Keratinocyte (primary cell): ENCODE results near the gene OSBPL1A.

Source experiments
- EZH2 ChIP-seq: IDR thresholded peaks from one replicate; pipeline ENCODE4 v1.6.1; 2012; ENCODE audit warnings: inconsistent platforms, mild to moderate bottlenecking, low read length, moderate library complexity
- TF ChIP-seq, protein P1 (sequence below), 3 experiments: IDR thresholded peaks in 1 of 3; conservative IDR thresholded peaks in 1 of 3; optimal IDR thresholded peaks in 1 of 3; 2 replicates in 2 of 3; 3 replicates in 1 of 3; pipeline versions ENCODE3 to v1.5.1; 2011; ENCODE audit warnings: low read length in 3 of 3, mild to moderate bottlenecking in 3 of 3, moderate library complexity in 2 of 3, control low read depth in 1 of 3, inconsistent platforms in 1 of 3; ENCODE audit not compliant: insufficient read depth in 2 of 3; ENCODE audit errors: extremely low read depth in 1 of 3

- TF ChIP-seq, protein P1, sequence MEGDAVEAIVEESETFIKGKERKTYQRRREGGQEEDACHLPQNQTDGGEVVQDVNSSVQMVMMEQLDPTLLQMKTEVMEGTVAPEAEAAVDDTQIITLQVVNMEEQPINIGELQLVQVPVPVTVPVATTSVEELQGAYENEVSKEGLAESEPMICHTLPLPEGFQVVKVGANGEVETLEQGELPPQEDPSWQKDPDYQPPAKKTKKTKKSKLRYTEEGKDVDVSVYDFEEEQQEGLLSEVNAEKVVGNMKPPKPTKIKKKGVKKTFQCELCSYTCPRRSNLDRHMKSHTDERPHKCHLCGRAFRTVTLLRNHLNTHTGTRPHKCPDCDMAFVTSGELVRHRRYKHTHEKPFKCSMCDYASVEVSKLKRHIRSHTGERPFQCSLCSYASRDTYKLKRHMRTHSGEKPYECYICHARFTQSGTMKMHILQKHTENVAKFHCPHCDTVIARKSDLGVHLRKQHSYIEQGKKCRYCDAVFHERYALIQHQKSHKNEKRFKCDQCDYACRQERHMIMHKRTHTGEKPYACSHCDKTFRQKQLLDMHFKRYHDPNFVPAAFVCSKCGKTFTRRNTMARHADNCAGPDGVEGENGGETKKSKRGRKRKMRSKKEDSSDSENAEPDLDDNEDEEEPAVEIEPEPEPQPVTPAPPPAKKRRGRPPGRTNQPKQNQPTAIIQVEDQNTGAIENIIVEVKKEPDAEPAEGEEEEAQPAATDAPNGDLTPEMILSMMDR (optimal IDR thresholded peaks at IDR 0.05 in 1 of 3, IDR thresholded peaks at IDR 0.05 in 1 of 3, conservative IDR thresholded peaks at IDR 0.05 in 1 of 3; ENCODE audit: extremely low read depth in 1 of 3, insufficient read depth in 2 of 3, low read length in 3 of 3) = peak in 2 of 3 experiments; percentile 28 to 35
- no peak for TF ChIP-seq EZH2
Measured at GRCh38 chr18:24428709-24429108, 31.1 kb upstream of the OSBPL1A start.
